Fibroblast of pulmonary artery (primary cell): Measurements from ENCODE around the gene MACROD2.
"Not testable (repeated sequence)": the region's sequence is repeated elsewhere in the genome, so short reads cannot be mapped to it uniquely, and the experiment has no call there.

Source experiments
- DNase-seq: peaks from one replicate; pipeline ENCODE4 v3.0.0-alpha.2; 2010; ENCODE audit warnings: low read depth
- H3K4me3 ChIP-seq: replicated peaks from 2 replicates; pipeline ENCODE4 v1.5.1; 2011; ENCODE audit warnings: low read depth, mild to moderate bottlenecking, control low read depth, low read length, moderate library complexity
- CTCF ChIP-seq: IDR thresholded peaks from 2 replicates; pipeline ENCODE4 v1.5.1; 2011; ENCODE audit warnings: mild to moderate bottlenecking, control low read depth, low read length, inconsistent platforms; ENCODE audit errors: missing control alignments

The MACROD2 gene

GRCh38 chr20:15138548-15139126, 1143.3 kb downstream of the MACROD2 start:
- no peak for DNase-seq
- no peak for TF ChIP-seq CTCF
- H3K4me3 ChIP-seq = no peak overlapping the region

GRCh38 chr20:15139522-15139921, 1144.2 kb downstream of the MACROD2 start:
- no peak for DNase-seq
- no peak overlapping the region for H3K4me3 ChIP-seq
- TF ChIP-seq CTCF = no peak

GRCh38 chr20:15140286-15140685, 1145.0 kb downstream of the MACROD2 start:
- no peak for DNase-seq
- H3K4me3 ChIP-seq = no peak overlapping the region
- TF ChIP-seq CTCF = no peak

- DNase-seq, H3K4me3 ChIP-seq: not testable (repeated sequence)
Observed at GRCh38 chr20:15140940-15141339, 1145.6 kb downstream of the MACROD2 start.

- TF ChIP-seq CTCF = no peak
- DNase-seq = no peak
- no peak overlapping the region for H3K4me3 ChIP-seq
Observed at GRCh38 chr20:15141861-15142260, 1146.5 kb downstream of the MACROD2 start.

GRCh38 chr20:15143478-15143877, 1148.2 kb downstream of the MACROD2 start:
- H3K4me3 ChIP-seq = no peak overlapping the region
- TF ChIP-seq CTCF = no peak
- DNase-seq = no peak

GRCh38 chr20:15144916-15145315, 1149.6 kb downstream of the MACROD2 start:
- no peak overlapping the region for H3K4me3 ChIP-seq
- no peak for DNase-seq
- TF ChIP-seq CTCF = no peak
